HG03095 (cell line): ENCODE measurements around the gene RANBP17.
"Not testable (repeated sequence)": the region's sequence is repeated elsewhere in the genome, so short reads cannot be mapped to it uniquely, and the experiment has no call there.

Source experiments
- ATAC-seq: cut with Tn5 transposase; IDR thresholded peaks from one replicate; pipeline ENCODE4 v1.9.1; 2021; ENCODE audit warnings: moderate library complexity; ENCODE audit not compliant: unreplicated experiment

Gene RANBP17

DNA sequence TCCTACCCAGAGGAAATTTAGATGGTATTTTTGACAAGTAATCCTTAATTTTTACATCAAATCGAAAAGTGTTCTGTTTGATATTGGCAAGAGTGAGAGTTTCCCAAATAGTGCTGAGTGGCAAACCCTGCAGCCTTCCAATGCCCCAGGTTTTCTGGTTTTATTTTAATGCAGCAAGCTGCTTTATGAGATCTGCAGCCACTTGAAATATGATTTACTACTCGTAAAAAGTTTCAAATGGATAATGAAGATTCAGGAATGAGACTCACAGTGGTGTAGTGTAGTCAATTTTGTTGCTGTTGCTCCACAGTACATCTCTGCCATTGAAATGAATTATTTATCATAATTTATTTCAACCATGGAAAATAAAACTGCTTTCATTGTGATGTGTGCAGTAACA lies 423.6 kb downstream of the RANBP17 start:
- ATAC-seq, result no peak

- ATAC-seq, result no peak
Observed at GRCh38 chr5:171288066-171288465, 426.2 kb downstream of the RANBP17 start.

- ATAC-seq, result no peak
Observed at GRCh38 chr5:171291371-171291770, 429.6 kb downstream of the RANBP17 start.

DNA sequence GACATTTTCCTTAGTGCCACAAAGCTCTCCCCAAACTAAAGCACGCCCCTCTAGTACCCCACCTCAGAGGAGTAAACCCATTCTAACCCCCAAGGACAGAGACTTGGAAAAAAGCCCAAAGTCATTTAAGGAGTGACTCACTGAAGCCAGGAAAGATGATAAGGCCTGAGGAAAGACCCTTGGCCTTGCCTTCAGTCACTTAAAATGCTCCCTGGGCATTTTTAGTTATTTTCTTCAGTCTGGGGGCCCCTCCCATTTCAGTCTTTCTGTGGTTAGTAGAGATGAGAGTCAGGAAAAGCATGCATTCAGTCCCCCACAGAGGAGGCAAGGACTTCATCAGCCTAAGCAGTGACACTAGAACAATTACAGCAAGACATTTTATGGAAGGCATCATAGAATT lies 433.5 kb downstream of the RANBP17 start:
- no peak for ATAC-seq

DNA sequence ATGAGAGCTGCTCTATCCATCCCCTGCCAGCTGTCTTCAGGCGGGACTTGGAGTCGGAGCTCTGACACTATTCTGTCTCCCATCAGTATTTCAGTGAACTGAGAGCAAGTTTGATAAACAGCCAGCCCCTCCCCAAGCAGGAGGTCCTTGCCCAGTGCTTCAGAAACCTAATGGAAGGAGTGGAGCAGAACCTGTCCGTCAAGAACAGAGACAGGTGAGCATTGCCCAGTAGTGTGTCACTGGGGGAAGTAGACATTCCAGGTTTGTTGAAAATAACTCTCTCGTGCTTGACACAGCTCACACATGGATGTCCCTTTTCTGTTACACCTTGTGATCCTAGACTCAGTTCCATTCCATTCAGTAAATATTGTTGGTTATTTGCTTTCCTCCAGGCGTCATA lies 434.0 kb downstream of the RANBP17 start:
- ATAC-seq, result no peak

GRCh38 chr5:171297941-171298340 lies 436.1 kb downstream of the RANBP17 start:
- not testable (repeated sequence) for ATAC-seq

DNA sequence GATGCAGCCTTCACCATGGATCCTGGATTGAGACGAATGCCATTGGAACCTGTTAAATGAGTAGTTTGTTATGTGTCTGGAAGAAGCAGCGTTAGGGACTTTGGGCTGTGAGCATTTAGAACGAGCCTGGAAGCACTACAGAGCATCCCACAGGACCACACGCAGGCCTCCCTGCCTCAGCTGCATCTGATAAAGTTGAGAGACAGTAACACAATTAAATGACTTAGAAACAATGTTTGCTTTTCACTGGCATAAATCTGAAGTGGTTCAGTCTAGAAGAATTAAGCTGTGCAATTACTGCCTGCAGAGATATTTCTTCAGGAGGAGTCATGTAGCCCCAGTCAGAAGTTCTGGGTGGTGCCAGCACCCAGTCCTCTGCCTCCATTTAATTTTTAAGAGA lies 437.4 kb downstream of the RANBP17 start:
- no peak for ATAC-seq

- ATAC-seq, result no peak
Observed at GRCh38 chr5:171299851-171300250, 438.0 kb downstream of the RANBP17 start.

DNA sequence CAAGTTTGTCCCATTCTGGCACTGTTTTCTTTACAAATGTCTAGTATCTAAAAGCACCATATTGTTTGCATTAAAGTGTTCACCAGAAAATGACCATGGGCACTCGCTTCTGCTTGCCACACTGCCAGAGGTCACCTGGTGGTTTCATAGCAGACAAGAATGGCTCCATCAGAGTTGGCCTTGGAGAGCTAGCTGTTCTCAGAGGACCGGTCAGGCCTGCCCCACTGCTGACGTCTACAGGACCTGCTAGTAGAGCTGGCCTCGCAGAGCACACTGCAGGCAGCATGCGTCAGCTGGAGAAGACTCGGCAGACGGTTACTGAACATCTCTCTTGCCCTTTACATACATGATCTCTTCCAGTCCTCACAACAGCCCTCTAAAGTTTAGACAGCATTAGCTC lies 438.5 kb downstream of the RANBP17 start:
- ATAC-seq, result no peak

DNA sequence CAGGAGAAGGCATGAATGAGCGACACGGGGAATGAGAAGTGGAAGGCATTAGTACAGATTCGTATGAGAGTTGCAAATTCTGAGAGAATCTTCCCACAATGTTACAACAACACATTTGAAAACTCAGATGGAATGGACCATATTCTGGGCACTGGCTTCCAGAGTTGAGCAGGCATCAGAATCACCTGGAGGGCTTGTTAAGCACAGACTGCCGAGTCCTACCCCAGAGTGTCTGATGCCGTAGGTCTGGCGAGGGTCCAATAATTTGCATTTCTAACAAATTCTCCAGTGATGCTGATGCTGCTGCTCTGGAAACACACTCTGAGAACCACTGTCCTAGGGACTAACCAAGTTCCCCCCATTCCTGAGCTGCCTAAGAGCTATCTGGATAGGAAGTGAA lies 444.3 kb downstream of the RANBP17 start:
- ATAC-seq, result no peak

DNA sequence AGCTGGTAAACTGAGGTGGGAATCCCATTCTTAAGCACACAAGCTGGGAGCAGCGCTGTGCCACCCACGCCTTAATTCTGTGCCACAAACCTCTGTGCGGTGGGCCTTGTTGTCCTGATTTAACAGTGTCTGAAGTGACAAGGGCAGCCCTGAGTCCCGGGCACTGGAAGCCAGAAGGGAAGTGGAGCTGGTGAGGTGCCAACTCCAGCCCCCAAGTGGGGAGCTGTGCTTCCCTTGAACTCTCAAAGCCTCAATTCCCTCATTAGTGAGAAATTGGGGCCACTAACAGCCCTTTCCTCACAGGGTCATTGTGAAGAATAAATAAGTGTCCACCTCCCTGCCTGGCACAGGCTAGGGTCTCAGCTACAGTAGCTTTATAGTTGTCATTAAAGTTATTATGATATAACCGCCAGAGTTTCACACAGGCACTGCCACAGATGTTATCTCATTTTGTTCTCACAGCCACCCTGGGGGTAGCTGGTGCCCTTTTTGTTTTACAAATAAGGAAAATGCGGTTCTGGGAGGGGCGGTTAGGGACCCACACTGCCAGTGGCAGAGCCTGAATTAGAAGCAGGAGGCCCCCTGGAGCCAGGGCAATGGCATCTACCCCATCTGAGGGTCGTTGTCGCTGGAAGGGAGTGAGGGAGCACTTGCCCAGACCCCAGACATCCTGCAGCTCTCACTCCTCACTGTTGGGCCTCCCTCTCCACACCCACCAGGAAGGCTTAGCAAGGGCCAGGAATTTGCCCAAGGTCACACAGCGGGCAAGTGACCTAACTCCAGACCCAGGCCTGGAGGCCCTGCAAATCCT lies 445.2 kb downstream of the RANBP17 start:
- ATAC-seq, result no peak

DNA sequence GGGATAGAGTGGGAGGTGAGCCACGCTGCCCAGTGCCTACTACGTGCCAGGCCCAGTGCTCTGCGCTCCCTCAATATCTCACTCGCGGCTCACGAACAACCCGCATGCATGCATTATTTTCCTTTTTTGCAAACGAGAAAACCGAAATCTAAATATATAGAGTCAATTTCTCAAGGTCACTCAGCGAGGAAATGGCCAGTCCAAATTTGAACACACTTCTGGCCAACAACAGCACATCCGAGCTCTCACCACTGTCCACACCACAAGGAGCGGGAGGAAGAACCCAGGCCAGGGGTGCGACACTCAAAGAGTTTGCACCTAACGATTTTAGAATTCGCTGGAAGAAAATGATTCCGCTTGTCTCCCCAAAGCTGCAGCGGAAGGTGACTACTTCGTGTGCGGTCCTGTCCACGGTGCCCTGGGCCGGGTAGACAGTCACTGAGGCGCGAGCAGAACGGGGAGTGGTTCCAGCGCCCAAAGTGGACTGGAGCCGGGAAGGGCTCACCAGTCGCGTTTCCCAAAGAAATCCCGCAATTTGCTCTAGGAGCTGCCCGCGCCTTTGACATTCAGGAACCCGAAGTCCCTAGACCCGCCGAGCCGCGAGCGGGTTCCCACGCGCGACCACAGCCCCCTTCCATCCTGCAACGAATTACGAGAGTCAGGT lies 446.1 kb downstream of the RANBP17 start:
- no peak for ATAC-seq

GRCh38 chr5:171308453-171309275 lies 446.8 kb downstream of the RANBP17 start, which contains the start of gene TLX3:
TSS of gene TLX3 (plus strand) at chr5:171309248. CDS start at chr5:171309366, 118 bp downstream.
- no peak for ATAC-seq

DNA sequence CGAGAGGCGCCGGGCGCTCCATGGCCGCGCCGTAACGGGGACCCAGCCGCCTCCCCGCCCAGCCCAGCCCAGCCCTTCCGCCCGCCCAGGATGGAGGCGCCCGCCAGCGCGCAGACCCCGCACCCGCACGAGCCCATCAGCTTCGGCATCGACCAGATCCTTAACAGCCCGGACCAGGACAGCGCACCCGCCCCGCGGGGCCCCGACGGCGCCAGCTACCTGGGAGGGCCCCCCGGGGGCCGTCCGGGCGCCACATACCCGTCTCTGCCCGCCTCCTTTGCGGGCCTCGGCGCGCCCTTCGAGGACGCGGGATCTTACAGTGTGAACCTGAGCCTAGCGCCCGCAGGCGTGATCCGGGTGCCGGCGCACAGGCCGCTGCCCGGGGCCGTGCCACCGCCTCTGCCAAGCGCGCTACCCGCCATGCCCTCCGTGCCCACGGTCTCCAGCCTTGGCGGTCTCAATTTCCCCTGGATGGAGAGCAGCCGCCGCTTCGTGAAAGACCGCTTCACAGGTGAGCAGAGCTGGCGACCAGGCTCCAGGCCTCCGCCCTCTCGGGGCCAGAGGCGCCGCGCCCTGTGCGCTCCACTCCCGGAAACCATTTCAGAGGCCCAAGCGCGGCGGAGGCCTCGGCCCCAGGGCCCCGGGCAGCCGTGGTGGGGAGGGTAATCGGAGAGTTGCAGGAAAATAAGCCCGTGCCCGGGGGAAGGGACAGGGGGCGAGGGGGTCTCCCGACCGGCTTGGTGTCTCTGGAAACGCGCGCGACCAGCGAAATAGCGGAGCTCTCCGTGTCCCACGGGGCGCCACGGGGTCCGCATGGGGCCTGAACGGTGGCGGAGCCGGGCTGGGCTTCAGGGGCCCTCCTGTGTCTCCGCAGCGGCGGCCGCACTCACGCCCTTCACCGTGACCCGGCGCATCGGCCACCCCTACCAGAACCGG lies 447.7 kb downstream of the RANBP17 start:
- no peak for ATAC-seq

GRCh38 chr5:171310212-171310818 lies 448.5 kb downstream of the RANBP17 start:
- no peak for ATAC-seq

DNA sequence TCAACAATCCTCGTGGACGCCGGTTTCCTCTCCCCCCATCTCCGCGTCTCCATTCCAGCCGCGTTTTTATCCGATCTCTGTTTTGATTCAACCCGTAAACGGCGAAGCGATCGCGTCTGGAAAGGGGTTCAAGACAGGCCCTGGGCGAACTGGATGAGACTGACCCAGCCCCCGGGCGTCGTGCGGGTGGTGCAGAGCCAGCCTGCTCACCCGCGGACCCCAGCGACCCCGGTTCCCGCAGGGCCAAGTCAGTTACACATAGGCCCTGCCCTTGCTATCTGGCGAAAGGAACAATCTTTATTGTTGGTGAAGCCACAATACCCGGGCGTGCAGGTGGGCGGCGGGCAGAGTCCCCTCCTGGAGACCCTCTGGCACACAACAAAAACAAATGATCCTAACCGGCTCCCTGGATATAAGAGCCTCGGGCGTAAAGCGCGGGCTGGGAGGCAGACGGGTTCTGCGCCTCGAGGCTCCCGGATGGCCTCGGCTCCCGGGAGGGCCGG lies 449.1 kb downstream of the RANBP17 start:
- no peak for ATAC-seq

- no peak for ATAC-seq
Observed at GRCh38 chr5:171311322-171312077, 449.7 kb downstream of the RANBP17 start.

DNA sequence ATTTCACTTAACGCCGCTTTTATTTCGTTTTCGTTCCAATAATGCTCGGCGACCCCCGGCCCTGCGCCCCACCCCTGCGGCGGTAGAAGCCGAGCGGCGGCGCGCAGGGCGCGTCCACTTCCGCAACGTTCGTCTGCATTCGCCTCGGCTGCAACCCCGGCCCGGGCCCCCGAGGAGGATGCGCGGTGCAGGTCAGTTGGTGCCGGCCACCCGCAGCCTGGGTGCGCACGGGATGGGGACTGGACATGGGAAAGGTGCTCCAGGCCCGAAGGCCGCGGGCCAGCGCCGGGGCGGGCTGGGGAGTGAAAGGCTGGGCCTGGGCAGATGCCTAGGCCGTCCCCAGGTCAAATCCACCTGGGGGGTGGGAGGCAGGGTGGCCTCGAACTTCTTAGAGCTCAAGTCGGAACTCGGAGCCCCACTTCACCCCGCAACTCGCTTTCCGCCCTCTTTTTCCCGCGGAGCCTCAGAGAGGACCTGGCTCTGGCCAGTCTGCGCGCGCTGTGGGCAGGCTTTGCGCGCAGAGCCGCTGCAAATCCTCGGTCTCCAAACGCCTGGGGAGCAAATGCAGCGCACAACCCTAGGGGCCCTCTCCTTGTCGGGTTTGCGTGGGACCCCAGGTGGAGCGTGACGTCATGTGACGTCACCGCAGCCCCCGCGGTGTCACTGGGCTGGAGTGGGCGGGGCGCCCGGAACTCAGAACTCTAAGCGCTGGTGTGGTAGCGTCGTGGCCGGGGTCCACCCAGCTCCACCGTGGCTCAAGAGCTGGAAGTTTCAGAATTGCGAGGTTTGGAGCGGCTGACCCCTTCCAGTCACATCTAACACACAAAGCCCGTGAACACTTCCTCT lies 450.5 kb downstream of the RANBP17 start:
- ATAC-seq, result no peak
